Dermis microvascular lymphatic vessel endothelial cell (primary cell): ENCODE measurements around the gene COL6A5. TPM values are rescaled to one million over a fixed set of nuclear protein-coding genes. Genes with fewer than 3 reads are reported as not detected.

Source experiments
- DNase-seq, 2 donors: peaks; one replicate each; pipeline versions ENCODE4 v3.0.0 to v3.0.0-alpha.2; 2010; ENCODE audit warnings: low read depth in 2 of 2
- total RNA-seq: library from RNA; depleted of rRNA; stranded (reverse); fragments of >200 nt; gene quantifications from 2 replicates; pipeline ENCODE4 v1.2.1, GENCODE V29; 2014

The COL6A5 gene
- total RNA-seq, 1 donor from 2014 or later: not detected

DNA sequence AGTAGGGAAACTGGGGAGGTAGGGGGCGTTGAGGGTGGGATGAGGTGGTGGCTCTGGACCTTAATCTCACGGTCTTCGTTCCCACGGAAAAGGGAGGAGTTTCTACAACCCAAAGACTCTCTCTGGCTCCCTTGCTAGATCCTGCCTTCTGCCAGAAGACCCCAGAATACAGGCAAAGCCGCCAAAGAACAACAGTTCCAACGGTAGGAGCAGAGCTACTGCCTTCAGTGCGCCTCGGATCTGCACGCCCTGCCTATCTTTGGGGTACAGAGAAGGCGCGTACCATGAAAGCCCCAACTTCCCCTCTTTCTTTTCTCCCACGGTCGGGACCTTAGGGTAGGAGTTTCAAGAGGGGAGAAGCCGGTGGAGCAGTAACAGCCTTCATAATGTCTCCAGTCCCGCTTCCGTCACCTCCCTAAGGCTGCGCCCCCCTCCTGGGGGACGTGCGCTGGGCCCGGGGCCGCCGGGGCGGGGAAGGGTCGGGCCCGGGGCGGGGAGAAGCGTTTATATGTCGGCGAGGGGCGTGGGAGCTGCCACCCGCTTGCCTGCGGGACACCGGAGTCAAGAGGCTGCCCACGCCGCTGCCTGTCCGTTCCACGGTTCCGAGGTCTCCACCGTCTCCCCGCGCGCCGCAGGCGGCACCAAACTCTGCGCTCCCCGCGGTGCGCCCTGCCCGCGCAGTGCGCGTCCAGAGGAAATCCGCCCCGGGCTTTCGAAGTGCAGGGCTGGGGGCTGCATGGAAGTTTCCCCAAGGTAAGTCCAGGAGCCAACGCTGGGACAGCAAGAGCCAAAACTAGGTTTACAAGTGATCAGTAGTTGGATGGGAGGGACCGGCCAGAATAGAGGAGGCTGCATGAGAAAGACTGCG, 171.4 kb downstream of the COL6A5 start, which contains the start of gene COL6A6:
Gene COL6A6, plus strand, starts transcription at position 533 of the 868 bp plus-strand sequence. CDS start 43,188 bp downstream, outside the sequence.
- DNase-seq: no peak

DNA sequence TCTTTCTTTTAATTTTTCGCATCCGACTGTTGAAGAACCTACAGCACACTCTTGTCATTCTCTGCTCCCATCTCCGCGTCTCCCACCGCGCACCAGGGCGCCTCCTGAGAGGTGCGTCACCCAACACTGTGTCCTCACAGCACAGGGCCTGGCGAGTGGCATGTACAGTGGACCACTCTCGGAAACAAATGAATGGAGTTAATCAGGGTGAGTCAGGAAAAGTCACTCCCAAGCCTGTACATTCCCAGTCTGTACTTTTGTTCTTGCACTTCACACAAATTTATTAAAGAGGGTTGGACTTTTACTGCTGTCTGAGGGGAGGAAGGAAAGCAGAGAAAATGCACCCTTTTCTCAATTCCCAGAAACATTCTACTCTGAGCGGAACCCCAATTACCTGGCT, 172.1 kb downstream of the COL6A5 start:
- no peak for DNase-seq

DNA sequence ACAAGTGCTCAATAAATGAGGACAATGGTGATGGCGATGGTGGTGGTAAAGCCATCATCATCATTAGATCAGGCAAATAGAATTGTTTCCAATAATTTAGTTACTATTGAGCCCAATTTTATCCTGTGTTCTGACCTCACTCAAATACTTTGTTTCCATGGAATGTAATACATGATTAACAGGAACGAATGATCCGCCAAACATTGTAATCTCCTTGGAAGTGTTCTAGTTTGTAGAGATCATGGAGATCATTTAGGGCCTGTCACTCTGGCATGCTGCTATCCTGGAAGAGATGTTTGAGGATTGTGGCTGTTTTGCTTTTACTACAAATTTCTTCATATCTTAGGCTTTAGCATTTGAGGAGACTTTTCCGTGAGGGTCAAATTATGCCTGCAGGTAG, 174.3 kb downstream of the COL6A5 start:
- no peak for DNase-seq

DNA sequence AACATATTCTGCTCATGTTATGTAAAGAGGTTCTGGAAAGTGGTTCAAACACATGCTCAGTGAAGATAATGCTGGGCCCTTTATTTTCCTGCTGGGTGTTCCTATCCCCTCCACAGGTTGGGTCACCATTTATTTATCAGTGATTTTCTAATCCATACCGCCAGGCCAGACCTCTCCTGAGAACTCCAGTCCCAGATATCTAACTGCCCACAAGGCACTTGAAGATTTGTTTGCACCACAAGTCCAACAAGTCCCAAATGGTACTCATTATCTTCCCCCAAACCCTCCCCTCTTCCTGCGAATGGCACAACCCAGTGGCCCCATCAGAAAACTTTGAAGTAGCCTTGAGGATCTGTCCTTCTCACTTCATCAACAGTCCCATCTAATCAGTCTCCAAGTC, 176.9 kb downstream of the COL6A5 start:
- no peak for DNase-seq

DNA sequence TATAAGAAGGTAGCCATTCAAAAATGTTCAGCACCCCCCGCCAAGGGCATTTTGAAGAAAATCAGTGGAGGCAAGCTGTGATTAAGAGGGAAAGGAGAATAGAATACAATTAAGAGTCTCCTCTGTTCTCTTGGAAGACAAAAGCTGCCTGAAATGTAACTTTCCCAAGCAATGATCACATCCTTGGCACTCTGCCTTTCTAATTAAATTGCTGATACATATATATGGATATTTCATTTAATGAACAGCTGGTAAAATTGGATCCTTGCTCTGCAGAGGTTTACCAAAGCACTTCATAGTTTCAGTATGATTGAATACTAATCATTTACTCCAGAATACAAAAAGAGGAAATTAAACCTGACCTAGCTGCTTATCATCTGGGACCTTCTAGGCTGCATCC, 182.0 kb downstream of the COL6A5 start:
- no peak for DNase-seq

DNA sequence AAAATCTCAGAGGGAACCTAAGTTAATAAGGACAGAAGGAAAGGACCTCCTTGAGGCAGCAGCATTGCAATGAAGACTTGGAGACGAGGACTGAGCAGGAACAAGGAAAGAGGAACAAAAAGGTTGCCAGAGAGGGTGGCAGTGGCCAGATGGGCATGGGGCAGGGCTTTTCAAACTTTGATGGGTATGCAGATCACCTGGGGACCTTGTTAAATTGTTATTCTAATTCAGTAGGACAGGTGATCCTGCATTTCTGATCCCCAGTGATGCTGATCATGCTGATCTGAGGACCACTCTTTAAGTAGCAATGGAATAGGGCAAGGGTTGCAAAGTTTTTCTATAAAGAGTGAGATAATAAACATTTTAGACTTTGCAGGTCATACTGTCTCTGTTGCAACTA, 182.6 kb downstream of the COL6A5 start:
- DNase-seq: no peak

DNA sequence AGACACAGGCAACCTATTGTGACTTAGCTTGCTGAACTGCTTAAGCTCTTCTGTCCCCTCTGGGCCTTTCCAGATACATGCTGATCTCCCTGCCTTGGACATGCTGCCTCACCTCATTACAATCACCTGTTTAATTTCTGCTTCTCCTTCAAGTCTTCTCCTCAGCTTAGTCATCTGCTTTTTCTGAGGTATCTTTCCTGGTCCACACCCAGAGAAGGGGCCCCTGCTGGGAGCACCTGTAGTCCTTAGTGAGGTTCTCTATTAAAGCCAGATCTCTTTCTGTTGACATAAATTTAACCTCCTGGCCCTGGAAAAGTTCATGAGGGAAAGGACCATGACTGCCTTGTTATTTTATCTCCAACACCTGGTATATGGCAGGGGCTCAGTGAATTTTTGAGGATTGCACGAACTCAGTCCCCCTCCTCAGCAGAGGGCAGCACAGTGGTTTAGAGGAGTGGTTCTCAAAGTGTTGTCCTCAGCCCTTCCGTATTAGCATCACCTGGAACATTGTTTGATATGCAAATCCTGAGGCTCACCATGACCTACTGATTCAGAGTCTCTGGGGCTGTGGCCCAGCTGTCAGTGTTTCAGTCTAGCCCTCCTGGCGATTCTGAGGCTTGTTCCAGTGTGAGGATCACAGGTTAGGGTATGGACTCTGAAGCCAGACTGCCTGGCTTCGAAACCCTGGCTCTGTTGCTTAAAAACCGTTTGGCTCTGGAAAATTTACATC, 184.2 kb downstream of the COL6A5 start:
- DNase-seq: no peak

DNA sequence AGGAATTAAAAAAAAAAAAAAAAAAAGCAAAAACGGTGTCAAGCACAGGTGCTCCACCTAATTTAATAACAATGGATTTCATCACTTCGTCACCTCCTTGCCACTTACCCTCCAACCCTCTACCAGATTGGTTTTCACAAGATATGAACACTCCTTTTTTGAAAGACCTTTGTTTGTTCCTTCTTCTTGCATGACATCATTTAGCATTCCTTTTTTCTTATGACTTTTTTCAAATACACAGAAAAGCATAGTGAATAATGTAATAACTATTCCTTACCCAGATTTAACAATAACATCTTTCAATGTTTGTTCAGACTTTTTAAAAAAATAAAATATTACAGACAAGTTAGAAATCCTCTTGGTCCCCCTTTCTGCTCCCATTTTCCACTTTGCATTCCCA, 187.8 kb downstream of the COL6A5 start:
- no peak for DNase-seq

Other genes with a start within 250 kb of the COL6A5 start
- not detected in 2 replicates for gene COL6A6, start 171.5 kb downstream of the COL6A5 start, total RNA-seq